Measurements from ENCODE around the gene NAPA. TPM values are rescaled to one million over a fixed set of nuclear protein-coding genes. Genes with fewer than 3 reads are reported as not detected.
"Not testable (repeated sequence)": the region's sequence is repeated elsewhere in the genome, so short reads cannot be mapped to it uniquely, and the experiment has no call there.

Gene NAPA
- total and polyA plus RNA-seq, 2 experiments from 2014 or later: 62.5 to 173 TPM

- H3K27ac ChIP-seq: no peak overlapping the region
- H3K27me3 ChIP-seq: no peaks in the 10 kb centered on the region
- no peak overlapping the region for H3K4me3 ChIP-seq
- H3K36me3 ChIP-seq: peaks cover 2% of the 10 kb centered on the region
- TF ChIP-seq CTCF (IDR thresholded peaks at IDR 0.05; ENCODE audit: low read depth, low read length): no peak
- no peaks in the 10 kb centered on the region for H3K4me1 ChIP-seq (ENCODE audit: low read depth)
- DNase-seq (ENCODE audit: low read depth in 1 of 2, low spot score in 1 of 2): no peak
- no peaks in the 10 kb centered on the region for H3K9me3 ChIP-seq (ENCODE audit: low read depth)
Measured at GRCh38 chr19:47489072-47489914, 25.6 kb downstream of the NAPA start.

GRCh38 chr19:47487551-47488515 is 27.0 kb downstream of the NAPA start:
- H3K27me3 ChIP-seq: no peaks in the 10 kb centered on the region
- H3K36me3 ChIP-seq: peaks cover 2% of the 10 kb centered on the region
- DNase-seq (ENCODE audit: low read depth in 1 of 2, low spot score in 1 of 2): no peak
- no peak overlapping the region for H3K4me3 ChIP-seq
- no peaks in the 10 kb centered on the region for H3K4me1 ChIP-seq (ENCODE audit: low read depth)
- no peak for TF ChIP-seq CTCF (IDR thresholded peaks at IDR 0.05; ENCODE audit: low read depth, low read length)
- H3K9me3 ChIP-seq (ENCODE audit: low read depth): no peaks in the 10 kb centered on the region
- no peak overlapping the region for H3K27ac ChIP-seq

GRCh38 chr19:47486900-47487299 is 28.0 kb downstream of the NAPA start:
- peaks cover 2% of the 10 kb centered on the region for H3K36me3 ChIP-seq

GRCh38 chr19:47486220-47486619 is 28.6 kb downstream of the NAPA start:
- H3K36me3 ChIP-seq; H3K9me3 ChIP-seq (ENCODE audit: low read depth); H3K27me3 ChIP-seq; H3K4me3 ChIP-seq; DNase-seq (ENCODE audit: low read depth in 1 of 2, low spot score in 1 of 2); H3K4me1 ChIP-seq (ENCODE audit: low read depth): not testable (repeated sequence)
- peak overlapping the region; percentile 35 for H3K27ac ChIP-seq

More at GRCh38 chr19:47486900-47487299, 28.0 kb downstream of the NAPA start:
- Histone ChIP-seq H3K9me3 (ENCODE audit: low read depth) (no peaks in the 10 kb centered on the region), H3K4me1 (ENCODE audit: low read depth) (no peaks in the 10 kb centered on the region), H3K27ac (peak overlapping the region; percentile 35), H3K4me3 (no peak overlapping the region), H3K27me3 (no peaks in the 10 kb centered on the region)
- no peak for TF ChIP-seq CTCF (IDR thresholded peaks at IDR 0.05; ENCODE audit: low read depth, low read length)
- no peak for DNase-seq (ENCODE audit: low read depth in 1 of 2, low spot score in 1 of 2)

GRCh38 chr19:47485210-47485609 is 29.7 kb downstream of the NAPA start:
- no peak for DNase-seq (ENCODE audit: low read depth in 1 of 2, low spot score in 1 of 2)
- H3K9me3 ChIP-seq (ENCODE audit: low read depth): no peaks in the 10 kb centered on the region
- peak overlapping the region; percentile 10 for H3K27ac ChIP-seq
- H3K4me3 ChIP-seq: no peak overlapping the region
- H3K4me1 ChIP-seq (ENCODE audit: low read depth): no peaks in the 10 kb centered on the region
- peaks cover 2% of the 10 kb centered on the region for H3K36me3 ChIP-seq
- TF ChIP-seq CTCF (IDR thresholded peaks at IDR 0.05; ENCODE audit: low read depth, low read length): no peak
- no peaks in the 10 kb centered on the region for H3K27me3 ChIP-seq

Data from cardiac muscle cell (in vitro differentiated cells and primary cell).